SK-N-SH treated with all-trans-retinoic acid at 6 μM for 48 hours (cell line): Measurements from ENCODE around the gene HDAC11.

Source experiments
- ATAC-seq: fragments of 200-7000 bp; cut with Tn5 transposase; 3 replicates; pipeline ENCODE4 v1.9.1; 2020; ENCODE audit warnings: mild to moderate bottlenecking, moderate library complexity
- BACH2 ChIP-seq: fragments of 250-450 bp; sonication (Bioruptor Pico); IDR thresholded peaks from 2 replicates; pipeline ENCODE4 v1.9.0; 2021; ENCODE audit warnings: mild to moderate bottlenecking, borderline replicate concordance
- CREB5 ChIP-seq: fragments of 250-450 bp; sonication (Bioruptor Pico); IDR thresholded peaks from 2 replicates; pipeline ENCODE4 v1.5.1; 2020; ENCODE audit warnings: low read depth, mild to moderate bottlenecking, moderate library complexity
- CSDC2 ChIP-seq: fragments of 250-450 bp; sonication (Bioruptor Pico); IDR thresholded peaks from 2 replicates; pipeline ENCODE4 v1.5.0; 2020; ENCODE audit warnings: mild to moderate bottlenecking, moderate library complexity
- ESRRG ChIP-seq: fragments of 250-450 bp; sonication (Bioruptor Pico); IDR thresholded peaks from 2 replicates; pipeline ENCODE4 v1.6.1; 2021; ENCODE audit warnings: mild to moderate bottlenecking
- GLIS3 ChIP-seq: fragments of 250-450 bp; sonication (Bioruptor Pico); IDR thresholded peaks from 2 replicates; pipeline ENCODE4 v1.5.0; 2020; ENCODE audit warnings: mild to moderate bottlenecking, moderate library complexity
- ISL1 ChIP-seq: fragments of 250-450 bp; sonication (Bioruptor Pico); IDR thresholded peaks from 2 replicates; pipeline ENCODE4 v2.1.2; 2022; ENCODE audit warnings: mild to moderate bottlenecking, moderate library complexity
- OSR1 ChIP-seq: fragments of 250-450 bp; sonication (Bioruptor Pico); IDR thresholded peaks from 2 replicates; pipeline ENCODE4 v1.8.0; 2022; ENCODE audit warnings: moderate library complexity, mild to moderate bottlenecking, inconsistent platforms
- PATZ1 ChIP-seq: fragments of 250-450 bp; sonication (Bioruptor Pico); IDR thresholded peaks from 2 replicates; pipeline ENCODE4 v1.8.0; 2020; ENCODE audit warnings: mild to moderate bottlenecking, moderate library complexity, borderline replicate concordance
- POU6F1 ChIP-seq: fragments of 250-450 bp; sonication (Bioruptor Pico); IDR thresholded peaks from 2 replicates; pipeline ENCODE4 v1.8.0; 2021; ENCODE audit warnings: low read depth, mild to moderate bottlenecking, moderate library complexity, borderline replicate concordance
- PPARA ChIP-seq: fragments of 250-450 bp; sonication (Bioruptor Pico); IDR thresholded peaks from 2 replicates; pipeline ENCODE4 v1.5.0; 2020; ENCODE audit warnings: mild to moderate bottlenecking, borderline replicate concordance
- RARB ChIP-seq: fragments of 250-450 bp; sonication (Bioruptor Pico); IDR thresholded peaks from 2 replicates; pipeline ENCODE4 v1.8.0; 2021; ENCODE audit warnings: mild to moderate bottlenecking, moderate library complexity
- TCF4 ChIP-seq: fragments of 250-450 bp; sonication (Bioruptor Pico); IDR thresholded peaks from 2 replicates; pipeline ENCODE4 v1.8.0; 2021; ENCODE audit warnings: mild to moderate bottlenecking, moderate library complexity, borderline replicate concordance
- TOX ChIP-seq: fragments of 250-450 bp; sonication (Bioruptor Pico); IDR thresholded peaks from 2 replicates; pipeline ENCODE4 v1.8.0; 2021; ENCODE audit warnings: mild to moderate bottlenecking, moderate library complexity, borderline replicate concordance
- ZC3H10 ChIP-seq: fragments of 250-450 bp; sonication (Bioruptor Pico); IDR thresholded peaks from 2 replicates; pipeline ENCODE4 v1.5.1; 2021; ENCODE audit warnings: mild to moderate bottlenecking, moderate library complexity
- ZNF565 ChIP-seq: fragments of 450-650 bp; formaldehyde crosslinking; conservative IDR thresholded peaks from 2 replicates; pipeline ENCODE4 v1.5.0; 2020; ENCODE audit warnings: low read depth, mild to moderate bottlenecking, moderate library complexity
- ZNF70 ChIP-seq: fragments of 450-650 bp; formaldehyde crosslinking; IDR thresholded peaks from 2 replicates; pipeline ENCODE4 v1.5.0; 2020; ENCODE audit warnings: mild to moderate bottlenecking, moderate library complexity
- ZNF8 ChIP-seq: fragments of 450-650 bp; formaldehyde crosslinking; IDR thresholded peaks from 2 replicates; pipeline ENCODE4 v1.5.0; 2020; ENCODE audit warnings: mild to moderate bottlenecking, moderate library complexity

HDAC11 gene

GRCh38 chr3:13516760-13517135 is 36.6 kb downstream of the HDAC11 start (continued):
- TF ChIP-seq CREB5 (CRISPR knock-in tag) (no peak), PATZ1 (no peak)

- TF ChIP-seq CSDC2: no peak
- no peak for TF ChIP-seq ESRRG (CRISPR knock-in tag)
- TF ChIP-seq PPARA: no peak
- no peak for TF ChIP-seq ZNF70 (CRISPR knock-in tag)
- no peak for TF ChIP-seq ZNF565 (CRISPR knock-in tag)
- TF ChIP-seq, all 23 proteins: peak for 0
- ATAC-seq: no peak
Observed at GRCh38 chr3:13517253-13517977, 37.3 kb downstream of the HDAC11 start.

GRCh38 chr3:13518516-13518953 is 38.4 kb downstream of the HDAC11 start:
- TF ChIP-seq ZNF565 (CRISPR knock-in tag) (no peak), POU6F1 (CRISPR knock-in tag) (no peak), ZC3H10 (CRISPR knock-in tag) (no peak), ISL1 (CRISPR knock-in tag) (no peak), CREB5 (CRISPR knock-in tag) (no peak), ESRRG (CRISPR knock-in tag) (no peak), OSR1 (CRISPR knock-in tag) (no peak), BACH2 (no peak), TCF4 (CRISPR knock-in tag) (no peak), ZNF70 (CRISPR knock-in tag) (no peak), ZNF8 (CRISPR knock-in tag) (no peak), TOX (no peak), CSDC2 (no peak), RARB (CRISPR knock-in tag) (no peak), PATZ1 (no peak), GLIS3 (CRISPR knock-in tag) (no peak)
- peak; percentile 12; the same call in 2 of the 3 replicates for ATAC-seq

GRCh38 chr3:13519006-13519791 is 39.1 kb downstream of the HDAC11 start:
- no peak for ATAC-seq
- TF ChIP-seq TOX: no peak
- no peak for TF ChIP-seq PPARA
- TF ChIP-seq TCF4 (CRISPR knock-in tag): no peak
- TF ChIP-seq, all 23 proteins: peak for 0
